Muscle of back (tissue), 11 donors: ENCODE measurements around the gene RTF1. TPM values are rescaled to one million over a fixed set of nuclear protein-coding genes. Genes with fewer than 3 reads are reported as not detected.

Experiments used
- DNase-seq, 3 donors: peaks; one replicate each; pipeline versions ENCODE4 v3.0.0 to v3.0.0-alpha.2; 2013
- polyA plus RNA-seq, 10 donors: library from polyadenylated mRNA; unstranded; fragments of 120-200 nt; gene quantifications; one replicate each; pipeline ENCODE4 v1.2.1, GENCODE V29; 2013; ENCODE audit not compliant: insufficient read length in 10 of 10

Gene RTF1
- polyA plus RNA-seq, 10 donors = 35.9 to 58.2 (median 44.5) TPM

GRCh38 chr15:41502795-41503668 is 86.1 kb downstream of the RTF1 start:
- DNase-seq = no peak

GRCh38 chr15:41503669-41504010 is 86.7 kb downstream of the RTF1 start:
- no peak for DNase-seq

GRCh38 chr15:41504751-41505492 is 88.0 kb downstream of the RTF1 start:
- no peak for DNase-seq

GRCh38 chr15:41505776-41506175 is 88.9 kb downstream of the RTF1 start:
- DNase-seq = no peak

GRCh38 chr15:41506796-41507341 is 90.0 kb downstream of the RTF1 start:
- no peak for DNase-seq

GRCh38 chr15:41507820-41508290 is 91.0 kb downstream of the RTF1 start:
- DNase-seq = no peak

GRCh38 chr15:41510728-41511127 is 93.8 kb downstream of the RTF1 start:
- DNase-seq = no peak

GRCh38 chr15:41511331-41511898 is 94.5 kb downstream of the RTF1 start:
- no peak for DNase-seq

- DNase-seq = peak in 1 of 3 donors; percentile 26
Observed at GRCh38 chr15:41511899-41512369, 95.0 kb downstream of the RTF1 start.

- DNase-seq = peak in 1 of 3 donors; percentile 26
Observed at GRCh38 chr15:41512512-41512939, 95.6 kb downstream of the RTF1 start.

GRCh38 chr15:41512940-41513505 is 96.1 kb downstream of the RTF1 start:
- peak in 1 of 3 donors; percentile 46 for DNase-seq

- peak in 1 of 3 donors; percentile 52 for DNase-seq
Observed at GRCh38 chr15:41513506-41514227, 96.8 kb downstream of the RTF1 start, which contains the start of gene LTK. TSS of gene LTK (minus strand) at chr15:41513827. CDS start at chr15:41513709, 118 bp downstream.

GRCh38 chr15:41517895-41518449 is 101.1 kb downstream of the RTF1 start:
- no peak for DNase-seq

- no peak for DNase-seq
Observed at GRCh38 chr15:41520636-41521035, 103.7 kb downstream of the RTF1 start.

- DNase-seq = no peak
Observed at GRCh38 chr15:41521614-41522013, 104.7 kb downstream of the RTF1 start.

- DNase-seq = no peak
Observed at GRCh38 chr15:41523097-41523496, 106.2 kb downstream of the RTF1 start.

- DNase-seq = no peak
Observed at GRCh38 chr15:41530363-41530956, 113.6 kb downstream of the RTF1 start.
